Suprapubic skin (tissue), 4 donors: ENCODE results near the gene CEP295NL.

Experiments
- CTCF ChIP-seq, 2 donors: fragments of 200-600 bp in 1 of 2; fragments of 450-650 bp in 1 of 2; sonication (generic) in 1 of 2; IDR thresholded peaks; one replicate each; pipeline ENCODE4 v1.5.1; 2016 to 2019; ENCODE audit warnings: antibody characterized with exemption in 2 of 2, mild to moderate bottlenecking in 1 of 2, moderate library complexity in 1 of 2
- EP300 ChIP-seq: sonication (generic); formaldehyde crosslinking; IDR thresholded peaks from one replicate; pipeline ENCODE4 v1.6.1; 2017; ENCODE audit warnings: antibody characterized with exemption
- POLR2AphosphoS5 ChIP-seq, 3 donors: sonication (generic); formaldehyde crosslinking; IDR thresholded peaks; one replicate each; pipeline ENCODE4 v1.6.1; 2017; ENCODE audit warnings: antibody characterized with exemption in 3 of 3

GRCh38 chr17:78921437-78921971 is 18.5 kb upstream of the CEP295NL start:
- TF ChIP-seq CTCF (IDR thresholded peaks at IDR 0.05) (no peak), POLR2AphosphoS5 (IDR thresholded peaks at IDR 0.05) (no peak), EP300 (no peak)
